ENCODE measurements around the gene ZNF211.

Gene ZNF211

GRCh38 chr19:57632987-57633831 lies at the start of gene ZNF211:
Gene ZNF211 (plus strand): TSS chr19:57633168. CDS start chr19:57633347, 179 bp downstream.
- DNase-seq = peak; percentile 96

GRCh38 chr19:57583521-57584416 lies 49.2 kb upstream of the ZNF211 start, which contains the start of gene ZIK1:
Gene ZIK1 (plus strand): TSS chr19:57584145. CDS start chr19:57584357, 212 bp downstream.
- peak; percentile 96 for DNase-seq

DNA sequence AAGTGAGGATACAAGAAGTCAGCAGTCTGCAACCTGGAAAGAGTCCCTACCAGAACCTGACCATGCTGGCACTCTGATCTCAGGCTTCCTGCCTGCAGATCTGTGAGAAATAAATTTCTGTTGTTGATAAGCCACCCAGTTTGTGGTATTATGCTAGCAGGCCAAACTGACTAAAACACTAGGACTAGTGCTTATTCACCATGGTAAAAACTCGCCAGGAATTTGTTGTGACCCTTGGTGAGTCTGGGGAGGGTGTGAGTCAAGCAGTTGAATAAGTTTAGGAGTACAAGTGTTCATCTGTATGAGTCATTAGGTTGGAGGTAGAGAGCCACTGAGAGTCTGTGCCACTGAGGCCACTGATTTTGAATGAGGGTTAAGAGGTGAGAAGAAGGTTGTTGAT lies 45.4 kb upstream of the ZNF211 start:
- DNase-seq = no peak

DNA sequence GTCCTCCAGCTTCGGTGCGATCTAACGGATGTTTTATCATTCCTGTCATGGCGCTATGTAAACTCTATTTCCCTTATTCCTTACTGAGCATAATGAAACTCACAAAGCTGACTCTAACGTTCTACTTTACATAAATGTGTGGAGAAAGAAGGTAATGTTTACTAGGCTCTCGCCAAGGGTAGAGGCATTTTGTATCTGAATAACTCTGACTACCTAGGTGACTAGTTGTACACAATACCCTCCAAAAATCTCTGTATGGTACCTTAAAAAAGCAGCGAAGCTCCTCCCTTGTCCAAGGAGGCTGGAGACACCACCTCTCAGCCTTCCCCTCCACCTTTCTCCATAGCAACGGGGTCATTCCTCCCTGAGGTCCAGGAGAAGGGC lies 33.6 kb upstream of the ZNF211 start:
- DNase-seq = no peak

- peak; percentile 97 for DNase-seq
Measured at GRCh38 chr19:57599761-57600383, 33.1 kb upstream of the ZNF211 start, which contains the start of gene ZNF530. Gene ZNF530 (plus strand): TSS chr19:57599885. CDS start chr19:57604346, 4,461 bp downstream.

DNA sequence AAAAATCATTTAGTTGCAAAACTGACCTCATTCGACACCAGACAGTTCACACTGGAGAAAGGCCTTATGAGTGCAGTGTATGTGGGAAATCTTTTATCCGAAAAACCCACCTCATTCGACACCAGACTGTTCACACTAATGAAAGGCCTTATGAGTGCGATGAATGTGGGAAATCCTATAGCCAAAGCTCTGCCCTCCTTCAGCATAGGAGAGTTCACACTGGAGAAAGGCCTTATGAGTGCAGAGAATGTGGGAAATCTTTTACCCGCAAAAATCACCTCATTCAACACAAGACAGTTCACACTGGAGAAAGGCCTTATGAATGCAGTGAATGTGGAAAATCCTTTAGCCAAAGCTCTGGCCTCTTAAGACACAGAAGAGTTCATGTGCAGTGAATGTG lies 26.0 kb upstream of the ZNF211 start:
- no peak for DNase-seq

- DNase-seq = no peak
Measured at GRCh38 chr19:57611113-57611512, 21.9 kb upstream of the ZNF211 start.

- peak; percentile 96 for DNase-seq
Measured at GRCh38 chr19:57613941-57614743, 18.8 kb upstream of the ZNF211 start, which contains the start of gene ZNF134. Gene ZNF134 (plus strand): TSS chr19:57614242. CDS start chr19:57619469, 5,227 bp downstream.

- no peak for DNase-seq
Measured at GRCh38 chr19:57615346-57615745, 17.6 kb upstream of the ZNF211 start.

DNA sequence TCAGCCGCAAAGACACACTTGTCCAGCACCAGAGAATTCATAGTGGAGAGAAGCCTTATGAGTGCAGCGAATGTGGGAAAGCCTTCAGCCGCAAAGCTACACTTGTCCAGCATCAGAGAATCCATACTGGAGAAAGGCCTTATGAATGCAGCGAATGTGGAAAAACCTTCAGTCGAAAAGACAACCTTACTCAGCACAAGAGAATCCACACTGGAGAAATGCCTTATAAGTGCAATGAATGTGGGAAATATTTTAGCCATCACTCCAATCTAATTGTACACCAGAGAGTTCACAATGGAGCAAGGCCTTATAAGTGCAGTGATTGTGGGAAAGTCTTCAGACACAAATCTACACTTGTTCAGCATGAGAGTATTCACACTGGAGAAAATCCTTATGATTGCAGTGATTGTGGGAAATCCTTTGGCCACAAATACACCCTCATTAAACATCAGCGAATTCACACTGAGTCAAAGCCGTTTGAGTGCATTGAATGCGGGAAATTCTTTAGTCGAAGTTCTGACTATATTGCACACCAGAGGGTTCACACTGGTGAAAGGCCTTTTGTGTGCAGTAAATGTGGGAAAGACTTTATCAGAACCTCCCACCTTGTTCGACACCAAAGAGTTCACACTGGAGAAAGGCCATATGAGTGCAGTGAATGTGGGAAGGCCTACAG lies 12.2 kb upstream of the ZNF211 start:
- DNase-seq = no peak

DNA sequence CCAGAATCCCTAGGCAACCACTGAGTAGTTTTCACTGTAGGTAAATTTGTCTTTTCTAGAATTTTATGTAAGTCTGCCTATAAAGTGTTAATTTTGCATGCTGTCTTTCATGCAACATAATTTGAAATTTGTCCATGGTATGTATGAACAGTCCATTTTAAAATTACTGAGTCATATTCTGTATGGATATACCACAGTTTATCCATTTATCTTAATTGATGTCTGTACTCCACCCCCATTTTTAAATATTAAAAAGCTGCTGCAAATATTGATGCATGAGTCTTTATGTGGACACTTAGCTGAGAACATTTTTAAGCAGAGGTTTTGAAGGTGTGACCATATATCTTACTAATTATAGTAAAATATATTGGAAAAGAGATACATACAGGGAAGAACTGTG lies 9.9 kb upstream of the ZNF211 start:
- DNase-seq = no peak

GRCh38 chr19:57633832-57634131 lies 814 bp downstream of the ZNF211 start:
- no peak for DNase-seq

GRCh38 chr19:57637379-57637778 lies 4.4 kb downstream of the ZNF211 start:
- no peak for DNase-seq

GRCh38 chr19:57641715-57642234 lies 8.8 kb downstream of the ZNF211 start:
- no peak for DNase-seq

DNA sequence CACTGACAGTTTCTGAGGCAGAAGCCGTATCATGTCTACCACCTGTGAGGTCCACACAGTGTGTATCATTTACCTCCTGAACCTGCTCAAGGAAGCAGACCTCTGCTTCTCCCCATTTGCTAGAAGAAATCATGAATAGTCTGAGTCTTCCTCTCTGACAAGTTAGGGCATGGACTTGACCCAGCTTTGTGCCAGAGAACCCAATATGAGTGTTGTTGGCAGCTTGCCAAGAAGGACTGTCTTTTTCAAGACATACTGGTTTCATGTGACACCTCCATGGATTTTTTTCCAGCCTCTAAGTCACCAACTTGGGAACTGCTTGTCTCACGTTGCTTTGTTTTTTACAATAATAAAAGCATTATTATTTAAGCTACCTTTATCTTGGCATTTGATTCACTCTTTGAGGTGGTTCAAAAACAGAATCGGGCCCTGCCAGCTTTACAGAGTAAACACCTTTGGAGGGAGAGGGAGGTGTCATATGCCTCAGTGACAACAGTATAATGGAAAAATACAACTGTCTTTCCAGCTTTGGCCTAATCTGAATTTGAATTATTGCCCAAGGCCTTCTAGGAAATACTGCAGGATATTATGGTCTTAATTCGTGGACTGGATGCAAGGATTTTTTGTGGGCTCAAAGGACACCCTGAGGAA lies 9.6 kb downstream of the ZNF211 start:
- no peak for DNase-seq

GRCh38 chr19:57643734-57644133 lies 10.8 kb downstream of the ZNF211 start:
- DNase-seq = no peak

- DNase-seq = peak; percentile 17
Measured at GRCh38 chr19:57648331-57649003, 15.5 kb downstream of the ZNF211 start.

- no peak for DNase-seq
Measured at GRCh38 chr19:57651654-57651996, 18.7 kb downstream of the ZNF211 start.

DNA sequence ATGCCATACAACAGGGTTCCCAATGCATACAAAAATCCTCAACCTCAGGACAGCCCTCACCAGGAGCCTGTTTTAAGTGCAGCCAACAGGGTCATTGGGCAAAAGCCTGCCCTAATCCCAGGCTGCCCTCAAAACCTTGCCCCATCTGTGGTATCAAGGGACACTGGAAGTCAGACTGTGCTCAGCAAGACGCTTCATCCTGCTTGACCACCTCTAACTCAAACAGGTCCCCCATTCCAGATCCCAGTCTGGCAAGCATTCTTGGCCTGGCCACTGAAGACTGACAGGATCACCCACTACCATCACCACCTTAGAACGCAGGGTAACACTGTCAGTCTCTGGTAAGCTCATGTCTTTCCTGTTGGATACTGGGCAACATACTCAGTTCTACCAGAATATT lies 20.7 kb downstream of the ZNF211 start:
- DNase-seq = no peak

DNA sequence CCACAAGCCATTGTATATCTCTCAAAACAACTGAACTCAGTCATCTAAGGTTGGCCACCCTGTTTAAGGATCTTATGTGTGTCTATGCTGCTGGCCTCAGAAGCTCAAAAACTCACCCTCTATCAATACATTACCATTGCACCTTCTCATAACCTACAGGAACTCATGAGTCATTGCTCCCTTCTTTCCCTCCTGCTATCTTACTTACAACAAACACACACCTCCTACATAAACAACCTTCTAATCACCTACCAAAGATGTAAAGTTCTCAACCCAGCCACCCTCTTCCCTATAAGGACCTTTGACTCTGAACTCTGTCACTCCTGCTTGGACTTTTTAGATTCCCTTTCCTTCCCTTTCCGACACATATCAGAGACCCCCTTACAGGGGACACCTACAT lies 22.5 kb downstream of the ZNF211 start:
- DNase-seq = no peak

Measured in RPMI8226 (cell line).